ENCODE measurements around the gene GALNT10.

GALNT10 gene

GRCh38 chr5:154380263-154380662 is 189.7 kb downstream of the GALNT10 start:
- DNase-seq (ENCODE audit: low spot score): no peak
- TF ChIP-seq CTCF (IDR thresholded peaks at IDR 0.05; ENCODE audit: extremely low read depth, missing control alignments): no peak

- peak; percentile 84 for DNase-seq (ENCODE audit: low spot score)
- TF ChIP-seq CTCF (IDR thresholded peaks at IDR 0.05; ENCODE audit: extremely low read depth, missing control alignments): no peak
Observed at GRCh38 chr5:154384480-154385235, 194.1 kb downstream of the GALNT10 start.

GRCh38 chr5:154385236-154385512 is 194.6 kb downstream of the GALNT10 start:
- no peak for DNase-seq (ENCODE audit: low spot score)
- TF ChIP-seq CTCF (IDR thresholded peaks at IDR 0.05; ENCODE audit: extremely low read depth, missing control alignments): no peak

- TF ChIP-seq CTCF (IDR thresholded peaks at IDR 0.05; ENCODE audit: extremely low read depth, missing control alignments): no peak
- DNase-seq (ENCODE audit: low spot score): no peak
Observed at GRCh38 chr5:154386952-154387629, 196.6 kb downstream of the GALNT10 start.

DNA sequence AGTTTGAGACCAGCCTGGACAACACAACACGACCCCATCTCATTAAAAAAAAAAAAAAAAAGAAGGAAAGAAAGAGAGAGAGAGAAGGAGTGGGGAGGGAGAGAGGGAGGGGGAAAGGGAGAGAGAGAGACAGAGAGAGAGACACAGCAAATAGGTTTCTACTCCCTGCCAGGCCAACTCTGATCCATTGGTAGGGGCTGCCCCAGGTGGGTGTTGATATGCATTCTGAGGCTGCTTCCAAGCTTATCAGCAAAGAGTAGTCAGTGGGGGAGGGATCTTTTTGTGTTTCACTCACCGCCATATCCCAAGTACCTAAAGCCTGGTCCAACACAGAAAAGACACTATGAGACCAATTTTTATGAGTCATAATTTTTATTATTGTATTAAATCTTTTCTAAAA is 198.3 kb downstream of the GALNT10 start:
- no peak for TF ChIP-seq CTCF (IDR thresholded peaks at IDR 0.05; ENCODE audit: extremely low read depth, missing control alignments)
- DNase-seq (ENCODE audit: low spot score): no peak

- DNase-seq (ENCODE audit: low spot score): no peak
- no peak for TF ChIP-seq CTCF (IDR thresholded peaks at IDR 0.05; ENCODE audit: extremely low read depth, missing control alignments)
Observed at GRCh38 chr5:154390096-154390495, 199.6 kb downstream of the GALNT10 start.

GRCh38 chr5:154390746-154391359 is 200.3 kb downstream of the GALNT10 start:
- DNase-seq (ENCODE audit: low spot score): no peak
- TF ChIP-seq CTCF (IDR thresholded peaks at IDR 0.05; ENCODE audit: extremely low read depth, missing control alignments): no peak

Data from GM20000 (cell line).